Fibroblast of the conjunctiva (primary cell): ENCODE data around the gene CALR3.
A peak's percentile ranks its signal among the peaks of the same experiment; 100 is the strongest.
"Not testable (repeated sequence)": the region's sequence is repeated elsewhere in the genome, so short reads cannot be mapped to it uniquely, and the experiment has no call there.

Experiments
- DNase-seq: peaks from one replicate; pipeline ENCODE4 v3.0.0-alpha.2; 2010; ENCODE audit warnings: low read depth

CALR3 gene

DNA sequence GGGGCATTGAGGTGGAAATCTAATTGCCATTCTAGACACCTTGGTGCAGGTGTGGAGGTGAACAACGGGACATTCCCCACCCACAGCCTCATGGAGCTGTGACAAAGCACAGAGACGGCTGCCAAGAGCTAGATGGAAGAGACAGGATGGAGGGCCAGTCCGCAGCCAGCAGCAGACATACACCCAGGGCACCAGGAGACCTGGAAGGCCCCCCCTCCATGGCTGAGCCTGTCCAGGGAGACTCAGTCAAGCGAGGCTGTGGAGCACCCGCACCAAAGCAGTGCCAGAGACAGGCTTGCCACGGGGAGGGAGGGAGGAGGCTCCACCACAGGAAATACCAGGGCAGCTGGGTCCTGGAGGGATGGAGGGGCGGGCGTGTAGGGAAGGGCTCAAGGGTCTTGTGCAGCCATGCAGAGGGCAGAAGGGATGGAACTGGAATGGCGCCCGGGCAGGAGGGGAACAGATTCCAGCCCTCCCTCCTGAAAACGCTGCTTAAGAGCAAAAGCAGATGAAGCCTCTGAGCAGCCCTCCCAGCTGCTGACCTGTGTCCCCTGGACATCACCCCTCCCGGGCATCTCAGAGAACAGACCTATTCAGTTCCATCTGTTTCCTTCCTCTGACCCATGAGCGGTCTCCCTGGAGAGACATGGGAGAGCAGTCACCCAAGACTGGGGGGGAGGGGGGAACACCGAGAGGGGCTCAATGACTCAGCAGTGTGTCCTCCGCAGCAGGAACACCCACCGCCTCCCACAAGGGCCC lies 38.6 kb downstream of the CALR3 start:
- no peak for DNase-seq

DNA sequence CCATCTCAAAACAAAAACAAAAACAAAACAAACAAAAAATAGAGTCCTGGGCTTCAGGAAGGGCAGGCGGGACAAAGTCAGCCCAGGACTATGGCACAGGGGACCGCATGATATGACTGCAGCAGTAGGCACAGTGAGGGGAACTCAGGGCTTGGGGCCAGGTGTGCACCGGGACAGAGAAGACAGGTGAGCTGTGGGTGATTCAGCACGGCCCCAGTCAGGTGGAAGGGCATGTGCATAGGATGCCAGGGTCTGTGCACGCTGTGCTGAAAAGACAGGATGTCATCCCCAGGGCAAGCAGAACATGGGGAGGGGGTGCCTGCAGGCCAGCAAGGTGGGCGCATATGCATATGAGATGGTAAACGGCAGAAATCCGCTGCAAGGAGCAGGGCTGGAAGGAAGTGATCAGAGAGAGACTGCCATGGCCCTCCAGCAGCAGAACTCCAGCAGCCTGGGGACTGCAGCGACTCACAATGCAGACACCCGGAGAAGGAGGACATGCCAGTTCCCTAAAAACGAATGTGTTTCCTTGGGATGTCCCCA lies 39.2 kb downstream of the CALR3 start:
- DNase-seq, result no peak

DNA sequence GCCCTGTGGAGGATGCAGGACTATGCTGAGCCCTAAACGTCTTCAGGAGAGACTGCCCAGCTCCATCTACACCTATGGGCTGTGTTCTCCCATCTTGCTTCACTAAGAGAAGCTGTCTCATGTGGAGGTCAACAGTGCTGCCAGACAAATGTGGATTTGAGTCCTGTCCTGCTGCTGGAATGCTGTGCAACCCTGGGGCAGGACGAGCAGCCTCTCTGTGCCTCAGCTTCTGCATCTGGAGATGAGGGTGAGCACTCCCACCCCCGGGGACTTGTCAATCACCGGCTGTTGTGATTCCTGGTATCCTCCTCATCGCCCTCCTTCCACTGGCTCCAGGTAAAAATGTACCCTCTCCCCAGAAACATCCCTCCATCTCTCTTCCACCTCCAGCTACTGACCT lies 40.5 kb downstream of the CALR3 start:
- DNase-seq, result no peak

DNA sequence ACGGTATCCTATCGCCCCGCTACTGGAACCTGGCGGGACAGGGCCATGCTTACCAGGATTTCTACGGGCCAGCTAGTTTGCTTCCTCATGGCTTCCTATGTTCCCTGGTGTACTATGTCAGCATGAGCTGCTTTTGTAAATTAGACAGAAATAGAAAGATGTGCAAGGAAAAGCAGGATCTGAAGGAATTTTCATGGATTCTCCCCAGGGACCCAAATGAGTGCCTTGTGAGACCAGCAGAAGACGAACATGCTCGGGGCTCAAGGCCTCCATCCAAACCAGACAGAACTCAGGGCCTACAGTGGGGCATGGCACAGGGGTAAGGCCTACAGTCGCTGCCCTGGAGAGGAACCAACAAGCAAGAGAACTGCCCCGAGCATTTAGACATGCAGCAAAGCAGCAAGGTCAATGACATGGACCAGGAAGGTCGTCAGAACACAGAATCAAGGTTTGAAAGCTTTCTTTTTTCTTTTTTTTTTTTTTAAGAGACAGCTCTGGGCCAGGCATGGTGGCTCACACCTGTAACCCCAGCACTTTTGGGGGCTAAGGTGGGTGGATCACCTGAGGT lies 41.5 kb downstream of the CALR3 start:
- DNase-seq, result no peak

DNA sequence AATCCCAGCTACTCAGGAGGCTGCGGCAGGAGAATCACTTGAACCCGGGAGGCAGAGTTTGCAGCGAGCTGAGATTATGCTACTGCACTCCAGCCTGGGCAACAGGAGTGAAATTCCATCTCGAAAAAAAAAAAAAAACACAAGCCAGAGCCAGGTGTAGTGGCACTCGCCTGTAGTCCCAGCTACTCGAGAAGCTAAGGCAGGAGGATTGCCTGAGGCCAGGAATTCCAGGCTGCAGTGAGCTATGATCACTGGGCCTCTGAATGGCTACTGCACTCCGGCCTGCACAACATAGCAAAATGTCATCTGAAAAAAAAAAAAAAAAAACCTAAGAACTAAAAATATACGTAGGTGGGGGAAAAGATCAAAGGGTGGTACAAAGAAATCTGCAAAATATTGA lies 43.6 kb downstream of the CALR3 start:
- no peak for DNase-seq

DNA sequence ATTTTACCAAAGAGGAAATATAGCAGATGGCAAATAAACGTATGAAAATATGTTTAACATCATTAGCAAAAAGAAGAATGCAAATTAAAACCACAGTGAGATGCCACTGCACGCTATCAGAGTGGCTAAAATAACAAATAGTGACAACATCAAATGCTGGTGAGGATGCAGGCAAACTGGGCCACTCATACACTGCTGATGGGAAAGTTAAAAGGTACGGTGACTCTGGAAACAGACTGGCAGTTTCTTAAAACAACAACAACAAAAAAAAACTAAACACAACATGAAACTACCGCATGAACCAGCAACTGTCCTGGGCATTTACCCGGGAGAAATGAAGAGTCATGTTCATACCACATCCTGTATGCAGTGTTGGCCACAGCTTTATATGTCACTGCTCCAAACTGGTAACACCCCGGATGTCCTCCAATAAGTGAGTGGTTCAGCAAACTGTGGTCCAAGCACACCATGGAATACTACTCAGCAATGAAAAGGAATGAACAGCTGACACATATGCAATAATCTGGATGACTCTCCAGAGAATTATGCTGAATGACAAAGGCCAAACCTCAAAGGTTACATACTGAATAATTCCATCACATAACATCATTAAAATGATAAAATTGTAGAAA lies 46.5 kb downstream of the CALR3 start:
- DNase-seq, result no peak

DNA sequence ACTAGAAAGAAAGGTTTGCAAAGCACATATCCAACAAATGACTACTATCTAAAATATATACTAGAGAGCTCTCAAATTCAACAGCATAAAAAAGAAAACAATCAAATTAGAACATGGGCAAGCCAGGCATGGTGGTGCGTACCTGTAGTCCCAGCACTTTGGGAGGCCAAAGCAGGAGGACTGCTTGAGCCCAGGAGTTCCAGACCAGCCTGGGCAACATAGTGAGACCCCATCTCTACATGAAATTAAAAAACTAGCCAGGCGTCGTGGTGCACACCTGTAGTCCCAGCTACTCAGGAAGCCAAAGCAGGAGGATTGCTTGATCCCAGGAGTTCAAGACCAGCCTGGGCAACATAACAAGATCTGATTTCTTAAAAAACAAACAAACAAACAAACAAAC lies 47.1 kb downstream of the CALR3 start:
- DNase-seq, result not testable (repeated sequence)

DNA sequence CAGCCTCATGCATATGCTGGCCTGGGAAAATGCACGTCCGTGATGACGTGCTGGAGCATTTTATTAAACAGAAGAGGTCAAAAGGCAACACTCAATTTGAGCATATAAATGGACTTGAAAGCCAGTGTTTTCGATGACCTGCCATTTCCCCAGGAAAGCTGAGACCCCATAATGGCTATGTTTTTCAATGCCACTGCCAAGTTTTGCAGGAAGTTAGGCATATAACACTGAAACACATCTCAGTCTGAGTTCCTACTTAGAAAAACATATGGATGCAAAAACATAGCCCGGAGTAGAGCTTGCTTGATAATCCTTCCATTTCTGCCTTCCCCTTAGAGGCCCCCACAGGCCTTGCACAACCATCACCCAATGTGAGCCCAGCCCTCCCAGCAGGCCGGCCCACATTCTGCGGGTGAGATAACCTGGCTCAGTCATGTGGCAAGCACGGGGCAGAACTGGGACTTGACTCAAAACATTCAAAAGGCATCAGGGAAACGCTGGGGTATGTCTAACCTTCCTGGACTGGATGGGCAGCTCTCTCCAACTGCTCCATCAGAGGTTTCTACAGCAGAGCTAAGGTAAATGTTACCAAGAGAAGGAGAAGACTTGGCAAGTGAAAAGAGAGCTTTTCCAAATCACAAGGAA lies 49.1 kb downstream of the CALR3 start:
- peak; percentile 75 for DNase-seq

DNA sequence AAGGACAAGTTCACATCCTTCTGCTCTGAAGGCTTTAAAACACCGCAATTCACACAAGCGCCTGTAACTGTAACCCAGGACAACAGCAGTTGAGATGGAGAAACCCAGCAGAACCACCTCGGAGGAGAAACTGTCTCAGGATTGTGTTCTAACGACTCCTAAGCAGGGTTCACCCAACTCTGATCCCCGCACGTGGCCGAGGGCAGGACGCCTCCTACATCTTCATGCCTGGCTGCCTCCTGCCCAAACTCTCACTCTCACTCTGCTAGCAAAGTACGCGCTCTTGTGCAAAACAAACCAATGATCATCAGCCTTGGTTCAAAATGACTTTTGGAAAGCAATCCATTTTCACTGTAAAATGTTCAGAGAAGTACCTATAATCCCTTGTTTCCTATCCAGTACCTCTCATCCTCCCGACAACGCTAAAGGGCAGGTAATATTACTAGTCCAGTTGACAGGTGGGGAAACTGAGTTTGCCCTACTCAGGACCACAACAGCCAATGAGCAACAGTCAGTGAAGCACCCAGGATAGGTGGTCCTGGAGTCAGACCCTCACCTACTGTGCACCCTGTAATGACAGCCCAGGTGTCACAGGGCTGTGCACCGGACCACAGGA lies 49.8 kb downstream of the CALR3 start:
- no peak for DNase-seq

DNA sequence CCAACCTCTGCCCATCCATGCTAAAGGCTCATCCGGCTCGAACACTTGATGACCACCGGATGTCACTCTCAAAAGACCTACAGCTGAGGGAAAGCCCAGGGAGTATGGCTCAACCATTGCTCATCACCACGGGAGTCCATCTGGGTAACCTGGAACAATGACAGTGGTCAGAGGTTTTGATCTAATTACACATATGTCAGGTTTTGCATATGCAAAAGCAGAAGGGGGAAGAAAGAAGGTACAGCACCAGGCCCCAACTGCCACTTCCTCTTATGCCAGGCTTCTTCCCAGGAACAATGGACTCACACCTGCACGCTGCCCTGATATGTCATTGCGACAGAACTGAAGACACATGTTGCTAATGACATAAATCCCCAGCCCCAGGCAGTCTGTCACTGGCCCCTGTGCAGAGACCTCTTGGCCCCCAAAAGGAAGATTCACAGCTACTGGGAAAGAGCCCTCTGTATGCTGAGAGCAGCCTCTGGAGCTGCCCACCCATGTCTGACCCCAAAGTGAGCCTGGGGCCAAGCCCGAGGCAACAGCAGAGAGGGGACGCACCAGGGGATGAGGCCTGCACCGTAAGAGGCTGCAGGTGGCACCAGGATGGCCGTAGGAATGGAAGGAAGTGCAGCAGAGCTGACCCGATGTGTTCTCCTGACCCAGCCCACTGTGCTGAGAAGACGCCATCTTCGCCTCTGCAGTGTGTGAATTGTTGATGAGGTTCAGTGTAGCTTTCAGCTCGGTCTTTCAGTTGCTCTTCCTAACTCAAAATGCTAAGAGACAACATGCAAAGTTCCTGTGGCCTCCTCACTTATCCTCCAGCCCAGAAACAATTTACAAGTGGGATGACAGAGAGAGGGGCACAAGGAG lies 50.5 kb downstream of the CALR3 start:
- no peak for DNase-seq

DNA sequence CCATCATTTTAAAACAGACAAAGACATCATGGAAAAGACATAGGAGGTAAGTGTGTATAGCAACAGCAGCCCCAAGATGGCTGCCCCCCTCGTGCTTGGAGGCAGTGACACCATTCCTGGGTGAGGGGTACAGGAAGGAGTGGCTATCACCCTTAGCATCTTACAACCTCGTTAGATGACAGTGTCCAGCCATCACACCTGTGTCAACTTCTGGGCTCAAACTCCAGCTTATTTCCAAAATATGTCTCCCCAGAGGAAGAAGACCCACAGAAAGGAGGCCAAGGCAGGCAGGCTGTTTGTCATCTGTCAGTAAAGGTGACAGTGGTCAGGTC lies 51.7 kb downstream of the CALR3 start:
- no peak for DNase-seq

DNA sequence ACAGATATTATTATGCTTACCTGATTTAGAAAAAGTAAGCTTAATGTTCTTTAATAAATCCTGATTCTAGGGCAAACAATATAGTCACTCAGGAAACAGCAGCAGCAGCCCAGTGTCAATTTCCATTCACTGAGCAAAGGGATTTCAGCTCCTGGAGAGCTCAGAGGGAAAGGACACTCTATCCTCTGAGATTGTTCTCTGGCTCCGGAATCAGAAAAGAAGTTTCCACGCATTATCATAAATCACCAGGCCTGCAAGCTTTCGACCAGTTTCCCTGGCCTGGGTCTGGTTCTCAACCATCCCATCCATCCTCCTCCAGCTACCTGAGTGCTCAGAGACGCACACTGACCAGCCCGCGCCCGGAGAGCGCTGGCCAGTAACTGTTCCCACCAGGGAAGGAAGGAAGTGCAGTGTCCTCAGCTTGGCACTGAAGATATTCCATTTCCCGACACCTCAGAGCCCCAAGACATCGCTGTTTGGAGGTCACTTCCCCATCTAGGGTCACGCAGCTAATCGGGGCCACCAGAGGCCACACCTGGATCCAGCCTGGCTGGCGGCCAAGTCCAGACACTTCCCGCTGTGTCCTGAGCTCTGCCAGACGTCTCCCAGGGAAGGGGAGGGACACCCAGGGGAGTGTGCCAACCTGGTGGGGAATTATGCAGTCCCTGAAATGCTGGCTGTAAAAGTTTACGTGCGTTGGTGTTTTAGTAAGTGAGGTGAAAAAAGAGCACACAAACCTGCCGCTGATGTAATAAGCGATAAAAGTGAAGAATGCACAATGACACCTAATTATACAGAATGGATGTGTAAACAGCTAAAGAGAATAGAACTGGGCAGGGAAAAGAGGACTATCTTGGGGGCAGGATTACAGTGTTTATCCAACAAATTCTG lies 53.3 kb downstream of the CALR3 start:
- DNase-seq, result no peak

DNA sequence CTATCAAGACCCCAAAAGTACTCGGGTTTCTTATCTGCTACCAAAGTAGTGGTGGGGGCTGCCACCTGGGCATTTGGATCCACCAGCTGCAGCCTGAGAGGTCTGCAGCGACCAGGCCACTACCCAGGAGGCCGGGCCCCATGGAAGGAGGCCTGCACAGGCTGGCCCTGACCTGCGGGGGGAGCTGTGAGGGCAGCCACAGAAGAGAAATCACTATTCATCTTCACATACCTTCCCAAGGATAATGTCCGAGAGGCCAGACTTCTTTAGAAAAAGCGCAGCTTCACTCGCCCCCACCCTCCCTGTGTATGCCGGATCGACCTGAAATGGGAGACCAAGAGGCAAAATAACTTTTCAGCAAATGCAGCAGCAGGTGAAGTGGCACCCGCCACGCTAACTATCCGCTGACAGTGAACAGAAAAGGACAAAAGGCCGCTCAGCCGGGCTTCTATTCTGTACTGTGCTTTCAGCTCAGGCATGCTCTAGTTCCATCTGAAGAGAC lies 54.3 kb downstream of the CALR3 start:
- no peak for DNase-seq

DNA sequence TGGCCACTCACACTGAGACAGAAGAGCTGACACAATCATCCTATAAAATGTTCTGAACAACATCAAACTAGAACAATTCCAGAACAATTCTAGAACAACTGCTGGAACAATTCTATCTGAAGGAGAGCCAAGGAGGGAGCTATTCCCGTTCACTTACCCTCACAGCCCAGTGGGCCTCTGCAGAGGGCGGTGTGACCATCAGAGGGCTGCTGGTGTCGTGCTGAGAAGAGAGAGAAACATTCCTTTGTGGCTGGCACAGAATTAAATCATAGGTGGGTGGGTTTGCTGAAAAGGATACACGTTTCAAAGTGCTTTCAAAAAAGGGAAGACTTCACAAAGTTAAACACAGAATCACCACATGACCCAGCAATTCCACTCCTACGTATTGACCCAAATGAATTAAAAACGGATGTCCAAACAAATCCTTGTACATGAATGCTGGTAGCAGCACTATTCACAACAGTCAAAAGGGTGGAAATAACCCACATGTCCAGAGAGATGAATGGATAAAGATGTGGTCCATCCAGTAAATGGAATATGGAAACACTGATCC lies 59.1 kb downstream of the CALR3 start:
- no peak for DNase-seq

DNA sequence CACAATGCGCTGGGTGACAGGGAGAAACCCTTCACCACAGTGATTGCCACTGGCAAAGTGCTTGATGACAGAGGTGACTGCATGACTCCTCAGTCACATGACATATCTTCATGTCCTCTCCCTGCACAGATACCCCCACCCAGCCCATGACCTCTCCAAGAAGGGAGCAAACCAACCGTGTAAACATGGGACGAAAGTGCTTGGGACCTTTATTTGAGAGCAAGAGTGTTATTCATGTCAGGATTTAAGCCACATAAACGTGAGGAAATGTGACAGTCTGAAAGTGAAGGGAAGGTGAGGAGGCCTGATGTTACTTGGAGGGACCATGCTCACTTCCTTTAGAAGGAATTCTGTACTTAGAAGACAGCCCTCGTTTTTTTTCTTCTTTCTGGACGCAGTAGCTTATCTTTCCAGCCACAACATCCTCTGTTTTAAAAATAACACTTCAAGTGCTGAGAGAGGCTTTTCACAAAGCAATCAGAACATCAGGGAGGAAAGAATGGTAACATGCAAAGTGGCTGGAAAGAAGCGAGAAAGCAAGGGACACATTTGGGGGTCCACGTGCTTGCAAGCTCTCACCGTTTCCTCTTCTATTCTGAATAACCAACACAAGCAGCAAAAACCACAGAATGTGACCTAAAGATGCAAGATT lies 59.8 kb downstream of the CALR3 start:
- DNase-seq, result no peak

DNA sequence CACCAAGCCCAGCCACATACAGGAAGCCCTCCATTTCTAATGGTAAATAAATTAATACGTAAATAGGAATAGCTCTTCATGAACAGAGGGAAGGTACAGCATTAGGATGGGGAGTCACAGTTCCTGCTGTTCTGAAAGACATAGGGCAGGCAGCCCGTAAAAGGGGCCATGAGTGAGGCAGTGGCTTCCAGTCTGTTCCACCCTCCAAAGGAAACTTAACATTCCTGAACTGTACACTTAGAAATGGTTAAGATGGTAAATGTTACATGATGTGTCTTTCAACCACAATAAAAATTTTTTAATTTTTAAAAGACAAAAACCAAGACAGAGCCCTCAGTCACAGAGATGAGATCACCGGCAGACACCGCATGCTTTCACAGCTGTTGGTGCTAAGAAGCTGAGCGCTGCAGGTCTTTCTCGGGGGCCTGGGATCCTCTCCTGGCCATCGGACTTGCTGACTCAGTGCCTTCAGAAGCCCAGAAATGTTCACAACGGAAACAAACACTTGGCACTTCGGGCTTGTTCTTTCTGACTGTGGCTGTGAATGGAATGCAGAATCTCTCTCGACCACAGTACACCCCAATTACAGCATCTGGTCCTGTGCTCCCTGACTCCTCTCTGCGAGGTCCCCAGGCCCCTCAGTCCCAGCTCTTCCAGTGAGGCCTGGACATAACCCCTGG lies 60.6 kb downstream of the CALR3 start:
- peak; percentile 79 for DNase-seq

DNA sequence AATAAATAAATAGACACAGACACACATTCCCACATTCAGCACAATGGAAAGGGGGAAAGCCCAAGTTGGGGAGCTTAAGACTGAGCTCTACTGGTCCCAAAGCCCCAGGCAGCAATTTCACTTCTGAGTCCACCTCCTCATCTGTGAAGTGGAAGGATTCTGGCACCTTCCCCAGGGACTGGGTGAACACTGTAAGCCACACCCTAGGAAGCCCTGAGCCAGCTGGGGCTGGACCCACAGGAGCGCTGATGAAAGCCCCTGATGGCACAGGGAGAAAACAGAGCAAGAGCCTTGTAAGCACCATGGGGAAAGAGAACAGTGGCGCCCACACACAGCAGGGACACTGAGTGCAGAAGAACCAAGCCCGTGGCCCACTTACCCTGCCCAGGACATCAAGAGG lies 62.0 kb downstream of the CALR3 start:
- no peak for DNase-seq

DNA sequence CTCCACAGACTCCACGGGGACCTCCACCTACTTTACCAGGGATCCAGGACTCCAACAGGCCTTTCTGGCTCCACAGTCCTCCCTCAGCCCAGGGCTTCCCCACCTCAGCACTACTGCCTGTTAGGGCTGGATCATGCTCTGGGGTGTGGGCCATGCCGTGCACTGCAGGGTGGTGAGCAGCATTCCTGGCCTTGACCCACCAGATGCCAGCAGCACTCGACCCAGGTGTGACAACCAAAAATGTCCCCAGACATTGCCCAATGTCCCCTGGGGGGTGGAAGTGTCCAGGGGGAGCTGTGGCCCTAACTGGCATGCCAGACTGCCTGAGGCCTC lies 66.2 kb downstream of the CALR3 start:
- DNase-seq, result no peak
